ENCODE results near the gene GPX4. TPM values are rescaled to one million over a fixed set of nuclear protein-coding genes. Genes with fewer than 3 reads are reported as not detected.

GPX4 gene
- total RNA-seq, 2 experiments from 2014 or later, result 148 to 203 TPM

DNA sequence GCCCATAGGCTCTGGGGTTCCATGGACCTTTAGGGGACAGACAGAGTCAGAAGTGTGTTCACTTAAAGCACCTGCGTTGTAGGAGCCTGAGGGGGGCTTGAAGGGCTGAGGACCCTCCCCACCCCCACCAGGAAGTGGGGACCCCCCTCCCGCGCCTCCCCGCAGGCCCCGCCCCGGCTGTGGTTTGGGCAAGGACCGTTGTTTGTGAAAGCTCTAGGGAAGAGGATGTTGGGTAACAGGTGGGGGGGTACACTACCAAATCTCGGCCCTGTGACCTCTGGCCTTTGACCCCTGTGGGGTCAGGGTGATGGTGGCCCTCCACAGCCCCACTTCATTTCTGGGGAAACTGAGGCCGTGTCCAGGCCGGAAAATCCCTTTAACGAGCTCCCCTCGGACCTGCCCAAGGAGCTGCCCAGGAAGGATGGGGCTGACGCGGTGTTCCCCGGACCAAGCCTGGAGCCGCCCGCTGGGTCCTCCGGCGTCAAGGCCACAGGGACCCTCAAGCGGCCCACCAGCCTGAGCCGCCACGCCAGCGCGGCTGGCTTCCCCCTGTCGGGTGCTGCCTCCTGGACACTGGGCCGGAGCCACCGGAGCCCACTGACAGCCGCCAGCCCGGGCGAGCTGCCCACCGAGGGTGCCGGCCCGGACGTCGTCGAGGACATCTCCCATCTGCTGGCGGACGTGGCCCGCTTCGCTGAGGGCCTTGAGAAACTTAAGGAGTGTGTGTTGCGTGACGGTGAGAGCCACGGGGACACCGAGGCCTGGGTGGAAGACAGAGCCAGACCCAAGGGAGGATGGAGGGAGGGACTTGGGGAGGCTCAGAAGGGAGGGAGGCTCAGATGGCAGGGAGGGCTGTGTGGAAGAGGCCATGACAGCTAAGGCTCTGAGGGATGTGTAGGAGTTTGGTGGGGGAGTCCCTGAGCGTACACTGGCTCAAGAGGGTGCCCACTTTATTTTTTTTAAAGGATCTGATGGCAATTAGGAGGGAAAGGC lies 35.5 kb upstream of the GPX4 start:
- intact Hi-C loops (cut with micrococcal nuclease; ENCODE audit: unreplicated experiment), result loop anchor here (1.0 to 5.0 kb wide), 2 partner anchors 9 to 34 kb away; partner anchors contain the start of gene GPX4
- H3K4me1 ChIP-seq (ENCODE audit: insufficient read depth, low read length, poor library complexity, severe bottlenecking), result peaks cover 57% of the 10 kb centered on the region
- H3K4me2 ChIP-seq (ENCODE audit: low read length), result peak overlapping the region; percentile 99
- no peak overlapping the region for H2AFZ ChIP-seq (ENCODE audit: low read length)
- peaks cover 43% of the 10 kb centered on the region for H3K36me3 ChIP-seq (ENCODE audit: insufficient read depth, low read length)
- BruUV-seq (replicated peaks), result no TSS peak
- H3K79me2 ChIP-seq (ENCODE audit: insufficient read depth, low read depth, low read length), result peaks cover 32% of the 10 kb centered on the region
- peak overlapping the region; percentile 95 for H3K4me3 ChIP-seq (ENCODE audit: low read depth, low read length, poor library complexity, severe bottlenecking)
- peak; percentile 61 for DNase-seq (ENCODE audit: low spot score)
- CTCF ChIA-PET (ENCODE audit: unreplicated experiment), result interaction anchor here (0.5 kb wide), 1 partner anchor 193 kb away, joined by 3 read pairs; no protein-coding TSS in a partner anchor
- H3K9me2 ChIP-seq (ENCODE audit: insufficient read depth, low read length), result no peaks in the 10 kb centered on the region
- no peaks in the 10 kb centered on the region for H4K20me1 ChIP-seq (ENCODE audit: insufficient read depth, low read length)
- TF ChIP-seq EZH2phosphoT487 (IDR thresholded peaks at IDR 0.05; ENCODE audit: borderline replicate concordance, low read depth, low read length), result no peak
- POLR2A ChIA-PET, result interaction anchor here (0.6 to 1.8 kb wide), 4 partner anchors 8 to 41 kb away, joined by 3 to 16 read pairs (median 6); partner anchors contain the start of gene CNN2
- H3K27ac ChIP-seq (ENCODE audit: low read depth, low read length, poor library complexity, severe bottlenecking), result peak overlapping the region; percentile 91
- no peaks in the 10 kb centered on the region for H3K9me3 ChIP-seq (ENCODE audit: low read length)

DNA sequence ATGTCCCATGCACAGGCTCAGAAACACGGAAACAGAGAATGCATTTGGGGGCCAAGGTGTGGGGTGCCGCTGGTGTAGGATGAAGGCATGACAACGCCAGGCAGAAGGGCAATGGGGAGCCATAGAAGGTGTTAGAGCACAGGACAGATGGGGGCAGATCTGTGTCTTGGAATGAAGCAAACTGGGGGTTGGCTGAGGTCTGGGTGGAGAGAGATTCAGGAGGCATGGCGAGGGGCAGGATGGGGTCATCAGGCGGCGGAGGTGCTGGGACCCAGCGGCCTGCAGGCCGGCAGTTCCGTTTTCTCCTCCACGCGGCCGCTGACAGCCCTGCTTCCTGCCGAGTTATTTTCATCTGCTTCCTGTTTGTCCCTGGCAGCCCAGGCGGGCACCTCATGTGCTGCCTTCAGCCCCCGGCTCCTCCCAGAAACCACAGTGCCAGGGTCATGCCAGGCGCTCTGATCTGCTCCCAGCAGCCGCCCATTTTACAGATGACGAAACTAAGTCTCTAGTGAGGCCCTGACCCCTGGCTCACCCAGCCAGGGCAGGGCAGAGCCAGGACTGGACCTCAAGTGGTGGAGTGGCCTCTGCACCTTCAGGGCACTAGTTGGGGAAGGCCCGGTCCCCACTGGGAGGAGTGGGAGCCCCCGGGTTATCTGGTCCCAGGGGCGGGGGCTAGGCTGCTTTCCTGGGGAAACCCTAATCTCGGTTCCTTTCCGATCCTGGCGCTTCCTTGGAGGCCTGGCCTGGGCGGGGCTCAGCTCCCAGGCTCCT lies 34.6 kb upstream of the GPX4 start:
- H3K4me2 ChIP-seq (ENCODE audit: low read length), result peak overlapping the region; percentile 99
- H2AFZ ChIP-seq (ENCODE audit: low read length), result no peak overlapping the region
- POLR2A ChIA-PET, result no interaction called here
- BruUV-seq (replicated peaks), result no TSS peak
- peaks cover 32% of the 10 kb centered on the region for H3K79me2 ChIP-seq (ENCODE audit: insufficient read depth, low read depth, low read length)
- CTCF ChIA-PET (ENCODE audit: unreplicated experiment), result no interaction called here
- H3K4me1 ChIP-seq (ENCODE audit: insufficient read depth, low read length, poor library complexity, severe bottlenecking), result peaks cover 54% of the 10 kb centered on the region
- no peaks in the 10 kb centered on the region for H4K20me1 ChIP-seq (ENCODE audit: insufficient read depth, low read length)
- intact Hi-C loops (cut with micrococcal nuclease; ENCODE audit: unreplicated experiment), result loop anchor here (1.0 to 5.0 kb wide), 2 partner anchors 8 to 33 kb away; partner anchors contain the start of gene GPX4
- DNase-seq (ENCODE audit: low spot score), result peak; percentile 78
- no peaks in the 10 kb centered on the region for H3K9me2 ChIP-seq (ENCODE audit: insufficient read depth, low read length)
- H3K36me3 ChIP-seq (ENCODE audit: insufficient read depth, low read length), result peaks cover 52% of the 10 kb centered on the region
- peak overlapping the region; percentile 91 for H3K27ac ChIP-seq (ENCODE audit: low read depth, low read length, poor library complexity, severe bottlenecking)
- no peaks in the 10 kb centered on the region for H3K9me3 ChIP-seq (ENCODE audit: low read length)
- TF ChIP-seq, protein P1, sequence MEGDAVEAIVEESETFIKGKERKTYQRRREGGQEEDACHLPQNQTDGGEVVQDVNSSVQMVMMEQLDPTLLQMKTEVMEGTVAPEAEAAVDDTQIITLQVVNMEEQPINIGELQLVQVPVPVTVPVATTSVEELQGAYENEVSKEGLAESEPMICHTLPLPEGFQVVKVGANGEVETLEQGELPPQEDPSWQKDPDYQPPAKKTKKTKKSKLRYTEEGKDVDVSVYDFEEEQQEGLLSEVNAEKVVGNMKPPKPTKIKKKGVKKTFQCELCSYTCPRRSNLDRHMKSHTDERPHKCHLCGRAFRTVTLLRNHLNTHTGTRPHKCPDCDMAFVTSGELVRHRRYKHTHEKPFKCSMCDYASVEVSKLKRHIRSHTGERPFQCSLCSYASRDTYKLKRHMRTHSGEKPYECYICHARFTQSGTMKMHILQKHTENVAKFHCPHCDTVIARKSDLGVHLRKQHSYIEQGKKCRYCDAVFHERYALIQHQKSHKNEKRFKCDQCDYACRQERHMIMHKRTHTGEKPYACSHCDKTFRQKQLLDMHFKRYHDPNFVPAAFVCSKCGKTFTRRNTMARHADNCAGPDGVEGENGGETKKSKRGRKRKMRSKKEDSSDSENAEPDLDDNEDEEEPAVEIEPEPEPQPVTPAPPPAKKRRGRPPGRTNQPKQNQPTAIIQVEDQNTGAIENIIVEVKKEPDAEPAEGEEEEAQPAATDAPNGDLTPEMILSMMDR (conservative IDR thresholded peaks at IDR 0.05; ENCODE audit: low read length), result no peak; the same call in 1 of the 2 replicates
- no peak for TF ChIP-seq EZH2phosphoT487 (IDR thresholded peaks at IDR 0.05; ENCODE audit: borderline replicate concordance, low read depth, low read length)
- peak overlapping the region; percentile 95 for H3K4me3 ChIP-seq (ENCODE audit: low read depth, low read length, poor library complexity, severe bottlenecking)

DNA sequence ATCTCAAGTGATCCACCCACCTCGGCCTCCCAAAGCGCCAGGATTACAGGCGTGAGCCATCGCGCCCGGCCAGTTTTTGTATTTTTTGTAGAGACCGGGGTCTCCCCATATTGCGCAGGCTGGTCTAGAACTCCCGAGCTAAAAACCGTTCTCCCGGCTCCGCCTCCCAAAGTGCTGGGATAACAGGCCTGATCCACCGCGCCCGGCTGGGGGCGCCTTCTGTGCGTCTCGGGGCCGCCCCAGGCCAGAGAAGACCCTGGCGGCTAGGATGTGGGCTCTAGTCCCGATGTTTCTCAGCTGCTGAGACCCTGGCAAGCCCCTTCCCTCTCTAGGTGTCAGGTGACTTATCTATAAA lies 33.2 kb upstream of the GPX4 start:
- POLR2A ChIA-PET, result no interaction called here
- H3K4me3 ChIP-seq (ENCODE audit: low read depth, low read length, poor library complexity, severe bottlenecking), result no peak overlapping the region
- no TSS peak for BruUV-seq (replicated peaks)
- CTCF ChIA-PET (ENCODE audit: unreplicated experiment), result no interaction called here
- H3K4me2 ChIP-seq (ENCODE audit: low read length), result no peak overlapping the region
- peaks cover 32% of the 10 kb centered on the region for H3K79me2 ChIP-seq (ENCODE audit: insufficient read depth, low read depth, low read length)
- no peaks in the 10 kb centered on the region for H3K9me2 ChIP-seq (ENCODE audit: insufficient read depth, low read length)
- H2AFZ ChIP-seq (ENCODE audit: low read length), result no peak overlapping the region
- H3K36me3 ChIP-seq (ENCODE audit: insufficient read depth, low read length), result peaks cover 62% of the 10 kb centered on the region
- H3K27ac ChIP-seq (ENCODE audit: low read depth, low read length, poor library complexity, severe bottlenecking), result no peak overlapping the region
- peaks cover 53% of the 10 kb centered on the region for H3K4me1 ChIP-seq (ENCODE audit: insufficient read depth, low read length, poor library complexity, severe bottlenecking)
- DNase-seq (ENCODE audit: low spot score), result no peak
- H3K9me3 ChIP-seq (ENCODE audit: low read length), result no peaks in the 10 kb centered on the region
- intact Hi-C loops (cut with micrococcal nuclease; ENCODE audit: unreplicated experiment), result no loop called here
- no peaks in the 10 kb centered on the region for H4K20me1 ChIP-seq (ENCODE audit: insufficient read depth, low read length)
- no peak for TF ChIP-seq EZH2phosphoT487 (IDR thresholded peaks at IDR 0.05; ENCODE audit: borderline replicate concordance, low read depth, low read length)
- TF ChIP-seq, protein P1 (conservative IDR thresholded peaks at IDR 0.05; ENCODE audit: low read length), result no peak

Data from OCI-LY7 (cell line).